Measurements from ENCODE around the gene CNTRL. TPM values are rescaled to one million over a fixed set of nuclear protein-coding genes. Genes with fewer than 3 reads are reported as not detected.

Gene CNTRL
- total RNA-seq, 3 donors from 2014 or later (not counting 1 experiment from before 2014, with no cell fraction given): 59.1 to 74.3 (median 60.0) TPM

GRCh38 chr9:121185774-121186403 is 111.1 kb downstream of the CNTRL start:
- Mint-ChIP-seq H3K9me3 (no peaks in the 10 kb centered on the region), H3K4me1 (peaks cover 81 to 87% of the 10 kb centered on the region in 2 donors), H3K4me3 (peak overlapping the region; percentile 10), H3K27ac (peak overlapping the region; percentile 65 to 73), H3K36me3 (peaks cover 7% of the 10 kb centered on the region), H3K27me3 (ENCODE audit: low read depth in 2 of 2) (no peaks in the 10 kb centered on the region)
- peak overlapping the region; percentile 11 for H3K27ac ChIP-seq (ENCODE audit: low read length)
- no peak overlapping the region for H3K4me3 ChIP-seq (ENCODE audit: low read length)
- H3K4me1 ChIP-seq (ENCODE audit: control insufficient read depth, insufficient read depth, low read length): peaks cover 5% of the 10 kb centered on the region
- H3K27me3 ChIP-seq (ENCODE audit: control insufficient read depth, insufficient read depth, low read length): no peaks in the 10 kb centered on the region
- ATAC-seq: peak; percentile 18 to 46 (median 46)
- DNase-seq: no peak
- no peaks in the 10 kb centered on the region for H3K9me3 ChIP-seq (ENCODE audit: control insufficient read depth, insufficient read depth, low read length)
- intact Hi-C loops (cut with micrococcal nuclease): no loop called here
- no peak for TF ChIP-seq CTCF (IDR thresholded peaks at IDR 0.05)
- H3K36me3 ChIP-seq (ENCODE audit: control insufficient read depth, insufficient read depth, low read length): peaks cover 35% of the 10 kb centered on the region
- WGBS (ENCODE audit: insufficient coverage): 87% methylated on average over 4 of the region's 4 CpGs

DNA sequence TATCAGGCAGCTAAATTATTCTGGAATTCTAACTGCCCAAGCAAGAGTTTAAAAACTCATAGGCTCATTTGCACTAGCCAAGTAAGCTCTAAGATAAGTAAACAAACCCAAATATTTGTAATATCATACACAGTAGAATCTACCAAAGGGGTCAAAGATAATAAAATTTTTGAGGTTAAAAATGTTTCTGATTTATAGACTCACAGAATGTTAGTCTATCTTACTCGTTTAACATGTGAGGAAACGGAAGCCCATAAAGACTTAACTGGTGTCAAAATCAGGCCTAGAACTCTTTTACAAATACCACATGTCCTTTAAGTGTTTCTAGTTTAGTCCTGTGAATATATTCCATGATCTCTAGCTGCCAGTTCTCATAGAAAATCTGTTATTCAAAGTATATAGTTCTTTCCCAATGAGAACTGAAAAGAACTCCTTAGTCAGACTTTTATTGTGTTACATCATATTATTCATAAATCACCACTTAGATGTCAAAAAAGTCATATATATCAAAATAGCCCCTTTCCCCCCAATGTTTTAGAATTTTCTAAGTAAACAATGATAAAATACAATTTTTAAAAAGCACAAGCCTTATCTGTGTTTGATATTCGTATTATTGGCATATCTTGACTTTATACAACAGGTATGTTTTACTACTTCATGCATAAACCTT is 113.0 kb downstream of the CNTRL start:
- H3K9me3 ChIP-seq (ENCODE audit: control insufficient read depth, insufficient read depth, low read length): no peaks in the 10 kb centered on the region
- no peak for ATAC-seq
- peaks cover 8% of the 10 kb centered on the region for H3K4me1 ChIP-seq (ENCODE audit: control insufficient read depth, insufficient read depth, low read length)
- H3K4me3 Mint-ChIP-seq: peak overlapping the region; percentile 9
- peaks cover 7% of the 10 kb centered on the region for H3K36me3 Mint-ChIP-seq
- H3K27me3 ChIP-seq (ENCODE audit: control insufficient read depth, insufficient read depth, low read length): no peaks in the 10 kb centered on the region
- H3K4me3 ChIP-seq (ENCODE audit: low read length): no peak overlapping the region
- DNase-seq: no peak
- no peaks in the 10 kb centered on the region for H3K27me3 Mint-ChIP-seq (ENCODE audit: low read depth in 2 of 2)
- peaks cover 25% of the 10 kb centered on the region for H3K36me3 ChIP-seq (ENCODE audit: control insufficient read depth, insufficient read depth, low read length)
- H3K9me3 Mint-ChIP-seq: no peaks in the 10 kb centered on the region
- 65% methylated on average over 3 of the region's 3 CpGs for WGBS (ENCODE audit: insufficient coverage)
- intact Hi-C loops (cut with micrococcal nuclease): no loop called here
- peak overlapping the region; percentile 59 to 65 for H3K27ac Mint-ChIP-seq
- H3K4me1 Mint-ChIP-seq: peaks cover 85 to 91% of the 10 kb centered on the region in 2 donors
- H3K27ac ChIP-seq (ENCODE audit: low read length): no peak overlapping the region
- no peak for TF ChIP-seq CTCF (IDR thresholded peaks at IDR 0.05)

DNA sequence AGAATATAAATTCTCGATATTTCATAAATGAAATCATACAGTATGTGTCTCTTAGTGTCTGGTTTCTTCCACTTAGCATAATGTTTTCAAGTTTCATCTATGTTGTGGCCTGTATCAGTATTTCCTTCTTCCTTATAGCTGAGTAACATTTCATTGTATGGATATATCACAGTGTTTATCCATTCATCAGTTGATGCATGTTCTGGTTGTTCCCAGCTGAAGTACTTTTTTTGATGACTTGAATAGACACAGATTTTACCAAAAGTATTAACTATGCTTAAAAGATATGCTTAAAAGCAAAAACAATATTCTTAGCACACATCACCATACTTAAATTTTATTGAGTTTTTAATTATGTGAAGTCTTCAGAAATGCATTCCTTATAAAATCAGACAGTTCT is 114.3 kb downstream of the CNTRL start:
- H3K4me1 ChIP-seq (ENCODE audit: control insufficient read depth, insufficient read depth, low read length): peaks cover 9% of the 10 kb centered on the region
- H3K9me3 ChIP-seq (ENCODE audit: control insufficient read depth, insufficient read depth, low read length): no peaks in the 10 kb centered on the region
- no peak for TF ChIP-seq CTCF (IDR thresholded peaks at IDR 0.05)
- Mint-ChIP-seq H3K36me3 (peaks cover 7% of the 10 kb centered on the region), H3K4me1 (peaks cover 83 to 92% of the 10 kb centered on the region in 2 donors), H3K9me3 (no peaks in the 10 kb centered on the region), H3K4me3 (no peak overlapping the region), H3K27me3 (ENCODE audit: low read depth in 2 of 2) (no peaks in the 10 kb centered on the region), H3K27ac (peak overlapping the region; percentile 65 to 73)
- 80% methylated on average over 1 of the region's 1 CpG for WGBS (ENCODE audit: insufficient coverage)
- intact Hi-C loops (cut with micrococcal nuclease): no loop called here
- no peak overlapping the region for H3K27ac ChIP-seq (ENCODE audit: low read length)
- peaks cover 20% of the 10 kb centered on the region for H3K36me3 ChIP-seq (ENCODE audit: control insufficient read depth, insufficient read depth, low read length)
- ATAC-seq (no peak), DNase-seq (no peak)
- H3K4me3 ChIP-seq (ENCODE audit: low read length): no peak overlapping the region
- H3K27me3 ChIP-seq (ENCODE audit: control insufficient read depth, insufficient read depth, low read length): no peaks in the 10 kb centered on the region

Data from natural killer cell (primary cell).